GM12891 (cell line): ENCODE data around the gene IL33.

Source experiments
- POLR2A ChIP-seq: IDR thresholded peaks from 2 replicates; pipeline ENCODE4 v1.6.1; 2011; ENCODE audit warnings: low read depth, low read length, control low read depth
- POLR2AphosphoS5 ChIP-seq: IDR thresholded peaks from 2 replicates; pipeline ENCODE4 v1.6.1; 2011; ENCODE audit warnings: low read depth, low read length, control low read depth
- TAF1 ChIP-seq: IDR thresholded peaks from 2 replicates; pipeline ENCODE4 v1.6.1; 2011; ENCODE audit warnings: low read depth, low read length, control low read depth

- TF ChIP-seq TAF1 (no peak), POLR2AphosphoS5 (no peak), POLR2A (no peak)
Observed at GRCh38 chr9:6200761-6201160, 14.8 kb upstream of the IL33 start.
